Measurements from ENCODE around the gene TJAP1. TPM values are rescaled to one million over a fixed set of nuclear protein-coding genes. Genes with fewer than 3 reads are reported as not detected.

The TJAP1 gene
- total RNA-seq, 2 experiments from 2014 or later: 23.6 to 24.4 TPM

- H3K27me3 Mint-ChIP-seq: no peaks in the 10 kb centered on the region
- peaks cover 16% of the 10 kb centered on the region for H3K4me1 Mint-ChIP-seq (ENCODE audit: low read depth)
- H3K9me3 Mint-ChIP-seq: no peaks in the 10 kb centered on the region
- H3K4me1 ChIP-seq (ENCODE audit: insufficient read depth, low read length): peaks cover 17% of the 10 kb centered on the region
- no peak overlapping the region for H3K4me3 ChIP-seq (ENCODE audit: low read length)
- CTCF ChIA-PET: no interaction called here
- H3K27ac ChIP-seq (ENCODE audit: low read depth in 1 of 2, low read length in 2 of 2): no peak overlapping the region
- intact Hi-C loops (cut with DNase I, micrococcal nuclease): no loop called here
- H3K27me3 ChIP-seq (ENCODE audit: control insufficient read depth in 1 of 2, insufficient read depth in 2 of 2, low read length in 2 of 2): no peaks in the 10 kb centered on the region
- no peak overlapping the region for H3K27ac Mint-ChIP-seq
- TF ChIP-seq CTCF (IDR thresholded peaks at IDR 0.05): no peak
- peaks cover 69% of the 10 kb centered on the region for H3K36me3 Mint-ChIP-seq (ENCODE audit: low read depth)
- H3K4me3 Mint-ChIP-seq: no peak overlapping the region
- DNase-seq (no peak), ATAC-seq (ENCODE audit: poor library complexity) (no peak)
- POLR2A ChIA-PET: no interaction called here
- peaks cover 68% of the 10 kb centered on the region for H3K36me3 ChIP-seq (ENCODE audit: insufficient read depth, low read length)
- H3K9me3 ChIP-seq (ENCODE audit: control insufficient read depth in 1 of 2, insufficient read depth in 1 of 2, low read length in 2 of 2): no peaks in the 10 kb centered on the region
These were observed 21.9 kb downstream of the TJAP1 start for GRCh38 chr6:43499028-43499815.

- no peak overlapping the region for H3K27ac ChIP-seq (ENCODE audit: low read depth in 1 of 2, low read length in 2 of 2)
- peaks cover 2% of the 10 kb centered on the region for H3K4me1 Mint-ChIP-seq (ENCODE audit: low read depth)
- DNase-seq: no peak
- H3K27me3 ChIP-seq (ENCODE audit: control insufficient read depth in 1 of 2, insufficient read depth in 2 of 2, low read length in 2 of 2): no peaks in the 10 kb centered on the region
- H3K4me3 ChIP-seq (ENCODE audit: low read length): no peak overlapping the region
- H3K9me3 Mint-ChIP-seq: no peaks in the 10 kb centered on the region
- H3K27ac Mint-ChIP-seq: no peak overlapping the region
- CTCF ChIA-PET: interaction anchor here (0.6 kb wide), 1 partner anchor 106 kb away, joined by 3 read pairs; no protein-coding TSS in a partner anchor
- no peaks in the 10 kb centered on the region for H3K27me3 Mint-ChIP-seq
- no peaks in the 10 kb centered on the region for H3K9me3 ChIP-seq (ENCODE audit: control insufficient read depth in 1 of 2, insufficient read depth in 1 of 2, low read length in 2 of 2)
- peaks cover under 1% of the 10 kb centered on the region for H3K4me1 ChIP-seq (ENCODE audit: insufficient read depth, low read length)
- no peak for ATAC-seq (ENCODE audit: poor library complexity)
- H3K36me3 ChIP-seq (ENCODE audit: insufficient read depth, low read length): peaks cover 80% of the 10 kb centered on the region
- peaks cover 71% of the 10 kb centered on the region for H3K36me3 Mint-ChIP-seq (ENCODE audit: low read depth)
- intact Hi-C loops (cut with DNase I, micrococcal nuclease): loop anchor here in 1 of 2 experiments (10.0 kb wide), 1 partner anchor 596 kb away; no protein-coding TSS in a partner anchor
- POLR2A ChIA-PET: no interaction called here
- no peak for TF ChIP-seq CTCF (IDR thresholded peaks at IDR 0.05)
- H3K4me3 Mint-ChIP-seq: no peak overlapping the region
These were observed 23.6 kb downstream of the TJAP1 start for GRCh38 chr6:43500921-43501320.

- POLR2A ChIA-PET: interaction anchor here (0.9 kb wide), 1 partner anchor 48 kb away, joined by 4 read pairs; the partner anchor contains the start of gene DLK2
- Histone ChIP-seq H3K27me3 (ENCODE audit: control insufficient read depth in 1 of 2, insufficient read depth in 2 of 2, low read length in 2 of 2) (peaks cover under 1 to 5% of the 10 kb centered on the region in 2 experiments), H3K4me3 (ENCODE audit: low read length) (no peak overlapping the region), H3K27ac (ENCODE audit: low read depth in 1 of 2, low read length in 2 of 2) (no peak overlapping the region), H3K9me3 (ENCODE audit: control insufficient read depth in 1 of 2, insufficient read depth in 1 of 2, low read length in 2 of 2) (no peaks in the 10 kb centered on the region), H3K36me3 (ENCODE audit: insufficient read depth, low read length) (peaks cover 74% of the 10 kb centered on the region), H3K4me1 (ENCODE audit: insufficient read depth, low read length) (peaks cover 14% of the 10 kb centered on the region)
- Mint-ChIP-seq H3K9me3 (no peaks in the 10 kb centered on the region), H3K4me1 (ENCODE audit: low read depth) (peaks cover 6% of the 10 kb centered on the region), H3K36me3 (ENCODE audit: low read depth) (peaks cover 79% of the 10 kb centered on the region), H3K27me3 (peaks cover 6% of the 10 kb centered on the region), H3K27ac (no peak overlapping the region), H3K4me3 (no peak overlapping the region)
- CTCF ChIA-PET: no interaction called here
- DNase-seq: no peak
- intact Hi-C loops (cut with DNase I, micrococcal nuclease): loop anchor here in 1 of 2 experiments (10.0 kb wide), 1 partner anchor 598 kb away; no protein-coding TSS in a partner anchor
- ATAC-seq (ENCODE audit: poor library complexity): no peak
- no peak for TF ChIP-seq CTCF (IDR thresholded peaks at IDR 0.05)
These were observed 25.3 kb downstream of the TJAP1 start for GRCh38 chr6:43502666-43503065.

All from CD4-positive, alpha-beta T cell (primary cell).